Umbilical cord (tissue), 2 donors: Measurements from ENCODE around the gene SMIM5. TPM values are rescaled to one million over a fixed set of nuclear protein-coding genes. Genes with fewer than 3 reads are reported as not detected.

Experiments
- DNase-seq: peaks from one replicate; pipeline ENCODE4 v3.0.0-alpha.2; 2015; ENCODE audit warnings: low spot score
- total RNA-seq: library from RNA; depleted of rRNA; stranded (reverse); fragments of >200 nt; gene quantifications from one replicate; pipeline ENCODE4 v1.2.3, GENCODE V29; 2014; ENCODE audit warnings: low replicate concordance; ENCODE audit not compliant: insufficient read depth

The SMIM5 gene
- total RNA-seq, 1 donor from 2014 or later, result 8.7 TPM

DNA sequence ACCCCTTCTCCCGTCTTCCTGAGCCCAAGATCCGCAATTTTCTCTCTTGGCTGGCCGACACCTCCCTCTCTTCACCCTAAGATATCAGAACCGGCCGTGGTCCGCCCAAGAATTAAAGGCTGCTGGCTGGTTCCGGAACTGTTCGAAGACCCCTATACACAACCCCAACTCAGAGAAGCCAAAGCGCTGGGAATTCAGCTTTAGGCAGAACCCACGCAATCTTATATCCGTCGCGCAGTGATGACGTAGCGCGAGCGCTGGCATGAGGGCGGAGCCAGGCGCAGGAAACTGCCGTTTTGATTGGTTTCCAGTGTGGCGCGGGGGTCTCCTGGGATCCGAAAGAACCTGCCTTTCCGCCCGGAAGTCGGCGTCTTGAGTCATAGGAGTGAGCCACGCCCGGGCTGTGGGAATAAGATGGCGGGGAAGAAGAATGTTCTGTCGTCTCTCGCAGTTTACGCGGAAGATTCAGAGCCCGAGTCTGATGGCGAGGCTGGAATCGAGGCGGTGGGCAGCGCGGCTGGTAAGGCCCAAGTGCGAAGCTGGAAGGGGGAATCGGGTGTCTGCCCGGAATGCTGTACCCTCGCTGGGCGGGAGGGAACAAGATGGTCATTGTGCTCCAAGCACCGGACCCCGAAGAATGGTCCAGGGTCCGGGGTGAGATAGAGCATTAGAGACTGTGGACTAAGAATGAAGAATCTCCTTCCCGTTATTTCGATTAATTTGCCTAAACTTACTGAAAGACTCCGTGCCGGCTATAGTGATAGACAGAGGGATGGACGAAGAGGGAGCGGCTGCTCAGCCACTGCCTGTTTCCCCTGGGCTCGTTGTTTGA lies 33.9 kb downstream of the SMIM5 start, which contains the start of the genes RECQL5 and SAP30BP:
Gene RECQL5, minus strand, starts transcription at position 196 of the 832 bp plus-strand sequence. CDS start 597 bp downstream, outside the sequence.
Gene SAP30BP, plus strand, starts transcription at position 380 of the 832 bp plus-strand sequence. Its CDS starts 35 bp downstream, at position 415.
- DNase-seq, result peak; percentile 99

DNA sequence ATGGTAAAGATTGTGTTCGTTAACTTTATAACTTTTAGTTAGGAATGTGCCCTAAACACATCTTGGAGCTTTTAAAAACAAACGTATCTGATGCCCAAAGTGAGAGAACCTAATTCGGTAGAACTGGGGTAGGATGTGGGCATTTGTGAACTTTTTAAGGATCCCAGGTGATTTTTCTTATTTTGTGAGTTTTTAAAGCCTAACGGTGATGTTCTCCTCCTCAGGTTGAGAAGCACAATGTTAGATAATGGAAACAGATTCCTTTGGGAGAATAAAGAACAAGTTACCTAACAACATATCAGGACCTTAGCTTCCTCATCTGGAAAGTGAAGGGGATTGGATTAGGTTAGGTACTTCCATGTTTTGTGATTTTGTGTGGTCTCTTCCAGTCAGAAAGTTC lies 34.6 kb downstream of the SMIM5 start:
- DNase-seq, result no peak

DNA sequence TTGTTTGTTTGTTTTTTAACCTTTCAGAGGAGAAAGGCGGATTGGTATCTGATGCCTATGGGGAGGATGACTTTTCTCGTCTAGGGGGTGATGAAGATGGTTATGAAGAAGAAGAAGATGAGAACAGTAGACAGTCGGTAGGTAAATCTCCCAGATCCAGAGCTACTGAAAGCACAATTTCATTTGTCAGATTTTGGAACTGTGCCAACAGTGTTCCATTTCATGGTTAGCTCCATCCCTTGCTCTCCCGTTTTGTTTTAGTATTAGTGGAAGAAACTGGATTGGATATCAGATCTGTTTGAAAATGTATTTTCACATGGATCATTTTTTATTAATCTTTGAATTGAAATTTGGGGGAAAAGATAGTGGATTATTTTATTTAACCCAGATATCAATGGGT lies 35.3 kb downstream of the SMIM5 start:
- DNase-seq, result no peak

DNA sequence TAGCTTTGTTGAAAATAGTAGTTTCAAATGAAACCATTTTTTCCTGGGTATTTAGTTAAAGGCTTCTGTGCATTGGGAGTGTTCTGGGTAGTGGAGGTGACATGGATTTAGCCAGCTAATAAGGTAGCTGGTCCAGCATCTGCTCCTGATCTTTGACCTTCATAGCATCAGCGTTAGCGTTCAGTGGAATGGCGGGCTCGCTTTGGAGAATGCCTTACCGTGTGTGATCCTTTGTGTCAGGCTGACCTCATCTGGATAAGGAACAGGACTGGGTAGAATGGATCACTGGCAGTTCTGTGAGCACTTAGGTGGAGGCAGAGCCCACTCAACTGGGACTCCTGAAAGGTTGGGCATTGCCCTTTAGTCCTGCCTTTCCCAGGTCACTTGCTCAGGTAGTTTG lies 37.6 kb downstream of the SMIM5 start:
- DNase-seq, result no peak

DNA sequence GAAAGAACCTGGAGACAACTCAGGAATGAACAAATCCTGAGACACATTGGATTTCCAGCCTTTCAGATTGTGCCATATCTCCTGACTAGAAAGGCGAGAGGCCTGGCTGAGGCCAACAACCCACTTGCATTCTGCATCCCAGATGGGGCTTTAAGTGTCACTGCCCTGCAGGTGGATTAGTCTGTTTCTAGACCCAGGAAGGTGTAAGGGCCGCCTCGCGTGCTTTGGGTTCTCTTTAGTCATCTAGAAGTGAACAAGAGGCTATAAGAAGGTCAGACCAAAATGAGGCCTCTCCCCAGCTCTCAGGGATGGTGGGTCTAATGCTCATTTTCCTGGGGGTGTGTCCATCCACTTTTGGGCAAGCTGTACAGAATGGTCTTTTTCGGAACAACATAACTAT lies 38.8 kb downstream of the SMIM5 start:
- no peak for DNase-seq

DNA sequence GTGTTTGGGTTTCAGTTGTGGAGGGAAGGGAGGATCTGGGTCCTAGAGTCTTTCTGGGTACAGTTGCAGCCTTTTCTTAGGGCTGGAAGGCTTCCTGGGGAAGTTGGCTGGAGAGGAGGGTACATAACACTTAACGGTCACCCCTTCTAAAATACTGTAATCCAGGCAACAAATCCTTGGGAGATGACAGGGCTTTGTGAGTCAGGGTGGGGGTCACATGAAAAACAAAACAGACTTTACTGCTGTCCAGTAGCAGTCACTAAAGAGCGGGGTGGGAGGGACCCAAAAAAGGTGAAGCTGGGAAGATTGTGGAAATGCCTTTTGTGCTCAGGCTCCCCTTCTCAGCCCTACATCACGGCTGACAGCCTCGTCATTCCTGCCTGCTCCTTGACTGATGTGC lies 40.3 kb downstream of the SMIM5 start:
- no peak for DNase-seq

DNA sequence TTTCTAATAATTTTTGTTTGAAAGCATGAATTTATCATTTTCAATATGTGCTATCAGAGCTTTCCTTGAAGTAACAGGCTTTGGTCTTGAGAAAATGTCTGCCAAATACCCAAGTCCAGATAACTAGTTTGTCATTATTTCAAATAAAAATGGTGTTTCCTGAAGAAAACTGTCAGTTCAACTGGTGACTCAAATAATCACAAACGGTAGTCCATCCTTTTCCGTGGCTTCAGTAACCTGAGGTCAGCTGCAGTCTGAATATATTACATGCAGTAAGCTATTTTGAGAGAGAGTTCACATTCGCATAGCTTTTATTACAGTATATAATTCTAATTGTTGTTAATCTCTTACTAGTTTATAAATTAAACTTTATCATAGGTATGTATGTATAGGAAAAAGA lies 43.2 kb downstream of the SMIM5 start:
- DNase-seq, result no peak

DNA sequence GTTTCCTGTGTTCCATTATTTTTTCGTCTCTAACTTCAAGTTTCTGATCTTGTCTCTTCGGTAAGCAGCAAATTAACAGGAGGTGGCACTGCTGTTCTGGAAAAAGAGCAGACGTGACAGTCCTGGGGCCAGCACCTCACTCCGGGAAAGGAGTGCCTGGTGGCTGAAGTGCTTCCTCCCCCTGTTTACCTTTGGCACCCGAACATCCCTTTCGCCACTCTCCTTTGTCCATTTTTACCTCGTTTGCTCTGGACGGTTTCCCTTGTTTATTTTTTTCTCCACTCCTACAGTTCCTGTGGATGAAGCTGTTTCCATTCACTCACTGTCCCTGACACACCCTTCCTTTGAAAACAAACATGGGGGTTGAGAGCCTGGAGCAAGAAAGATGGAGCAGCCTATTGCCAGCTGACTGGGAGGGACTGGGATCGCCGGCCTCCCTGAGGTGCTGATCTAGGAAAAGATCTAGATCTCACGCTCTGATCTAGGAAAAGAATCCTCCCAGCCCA lies 46.5 kb downstream of the SMIM5 start:
- DNase-seq, result no peak

DNA sequence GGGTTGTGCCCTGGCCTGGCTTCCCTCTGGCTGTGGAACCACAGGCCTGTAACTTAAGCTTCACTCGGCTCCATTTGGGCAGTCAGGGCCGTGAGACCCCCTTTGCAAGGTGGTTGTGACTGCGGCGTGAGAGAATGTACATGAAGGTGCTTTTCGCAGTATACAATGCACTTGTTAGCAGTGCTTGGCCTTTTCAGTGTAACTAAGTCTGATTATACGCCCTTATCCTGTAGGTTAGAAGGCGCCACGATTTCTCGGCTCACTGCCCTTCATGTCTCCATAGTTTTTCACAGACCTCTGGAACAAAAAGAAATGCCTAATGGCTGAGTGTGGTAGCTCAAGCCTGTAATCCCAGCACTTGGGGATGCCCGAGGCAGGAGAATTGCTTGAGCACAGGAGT lies 47.2 kb downstream of the SMIM5 start:
- DNase-seq, result no peak

DNA sequence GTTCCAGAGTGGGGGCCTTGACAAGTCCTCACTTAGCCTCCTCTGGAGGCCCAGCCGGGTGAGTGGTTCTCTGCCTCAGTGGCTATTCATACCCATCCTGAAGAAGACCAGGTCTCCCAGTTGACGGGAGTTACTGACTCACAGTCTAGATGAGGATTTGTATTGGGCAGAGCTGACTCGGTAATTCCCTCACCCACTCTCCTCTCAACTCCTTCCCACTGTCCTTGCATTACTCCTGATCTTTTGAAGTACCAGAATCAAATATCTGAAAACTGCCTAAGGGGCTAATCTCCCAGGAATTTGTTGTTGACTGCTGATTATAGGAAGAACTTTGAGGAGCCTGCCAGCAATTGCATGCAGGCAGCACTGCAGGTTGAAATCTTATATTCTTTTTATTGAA lies 48.1 kb downstream of the SMIM5 start:
- DNase-seq, result no peak

DNA sequence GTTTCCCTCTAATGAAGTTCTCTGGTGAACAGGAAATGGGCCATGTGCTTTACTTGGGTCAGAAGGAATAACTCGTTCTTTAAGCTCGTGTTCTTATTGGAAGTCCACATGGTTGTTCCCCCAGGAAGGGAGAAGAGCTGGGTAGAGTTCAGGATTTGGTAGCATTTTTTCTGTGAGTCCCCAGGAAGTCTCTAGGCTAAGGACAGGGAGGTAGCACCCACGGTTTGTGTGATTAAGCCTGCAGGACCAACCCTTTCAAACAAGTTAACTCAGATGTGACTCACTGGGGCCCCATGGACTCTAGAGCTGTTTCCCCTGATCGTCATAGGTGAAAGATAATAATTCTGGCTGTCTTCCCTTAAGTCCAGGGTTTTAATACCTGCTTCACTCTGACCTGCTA lies 50.3 kb downstream of the SMIM5 start:
- no peak for DNase-seq

DNA sequence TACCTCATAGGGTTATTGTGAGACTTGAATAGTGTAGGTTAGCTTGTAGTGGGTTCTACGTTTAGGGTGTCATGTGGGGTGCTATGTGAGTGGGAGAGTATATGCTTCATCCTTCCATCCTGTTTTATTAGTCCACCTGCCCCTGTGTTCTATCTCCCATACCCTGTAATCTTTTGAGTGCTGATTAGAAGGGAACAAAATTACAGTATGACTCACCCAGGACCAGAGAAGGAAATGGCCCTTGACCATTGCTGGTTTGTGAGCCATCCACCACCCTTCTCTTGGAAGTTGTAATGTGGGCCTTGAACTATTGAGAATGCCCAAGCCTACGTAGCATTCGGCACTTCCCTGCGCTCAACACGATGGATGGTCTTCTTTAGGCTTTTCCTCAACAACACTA lies 51.0 kb downstream of the SMIM5 start:
- no peak for DNase-seq

DNA sequence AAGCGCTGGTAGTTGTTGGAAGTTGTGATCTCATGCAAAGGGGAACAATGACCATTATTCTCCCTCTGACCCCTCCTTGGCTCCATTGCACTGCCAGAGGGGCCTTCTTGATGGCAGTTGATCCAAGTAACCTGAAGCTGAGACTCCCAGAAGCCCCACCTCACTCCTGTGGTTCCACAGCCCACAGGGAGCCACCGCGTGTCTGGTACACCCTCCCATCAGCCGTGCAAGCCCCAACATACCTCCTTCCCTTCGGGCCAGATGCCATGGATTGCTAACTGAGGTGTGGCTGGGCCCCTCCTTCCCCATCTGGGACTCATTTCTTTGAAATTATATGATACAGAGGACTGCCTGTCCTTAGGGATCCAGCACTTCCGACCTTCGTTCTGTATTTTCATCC lies 51.7 kb downstream of the SMIM5 start:
- DNase-seq, result peak; percentile 71

DNA sequence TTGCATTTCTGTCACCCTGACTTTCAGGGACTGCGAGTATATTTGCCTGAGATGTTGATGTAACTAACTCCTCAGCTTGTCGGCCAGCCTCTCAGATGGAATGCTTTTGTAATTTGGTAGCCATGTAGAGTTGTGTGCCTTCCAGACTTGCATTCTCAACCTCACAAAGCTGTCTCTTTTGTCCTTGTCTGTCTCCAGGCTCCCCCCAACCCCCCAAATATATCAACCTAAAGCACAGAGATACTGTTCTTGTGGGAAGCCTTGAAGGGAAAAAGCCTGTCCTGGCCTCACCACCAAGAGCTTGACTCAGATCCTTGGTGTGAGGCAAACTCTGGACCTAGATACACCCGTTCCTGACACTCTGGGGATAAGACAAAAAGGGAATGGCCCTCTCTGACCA lies 52.3 kb downstream of the SMIM5 start:
- no peak for DNase-seq

DNA sequence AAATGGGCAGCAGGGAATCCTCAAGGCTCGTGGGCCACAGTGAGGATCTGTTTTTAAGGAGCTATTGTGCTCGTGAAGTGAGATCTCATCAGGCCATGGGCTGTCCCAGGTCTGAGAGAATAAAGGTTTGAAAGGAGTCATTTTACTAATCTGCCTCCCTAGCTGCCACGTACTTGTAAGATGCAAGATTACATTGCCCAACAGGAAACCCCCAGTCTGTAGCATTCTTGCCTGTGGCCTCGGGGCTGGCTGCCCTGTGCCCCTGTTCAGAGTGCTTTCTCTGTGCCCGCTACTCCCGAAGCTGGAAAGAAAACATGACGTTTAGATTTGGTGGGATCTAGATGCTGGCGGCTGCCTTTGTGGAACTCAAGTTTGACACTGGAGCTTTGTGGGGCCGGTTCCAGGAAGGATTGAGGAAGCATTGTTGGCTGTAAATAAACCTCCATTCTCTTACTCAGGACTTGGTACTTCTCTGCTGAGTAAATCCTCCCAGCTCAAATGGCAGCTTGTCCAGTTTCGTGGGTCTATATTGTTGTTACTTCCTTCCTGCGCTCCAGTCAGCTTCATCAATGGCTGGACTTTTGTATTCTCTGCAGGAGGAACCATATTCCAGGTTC lies 55.1 kb downstream of the SMIM5 start:
- no peak for DNase-seq

DNA sequence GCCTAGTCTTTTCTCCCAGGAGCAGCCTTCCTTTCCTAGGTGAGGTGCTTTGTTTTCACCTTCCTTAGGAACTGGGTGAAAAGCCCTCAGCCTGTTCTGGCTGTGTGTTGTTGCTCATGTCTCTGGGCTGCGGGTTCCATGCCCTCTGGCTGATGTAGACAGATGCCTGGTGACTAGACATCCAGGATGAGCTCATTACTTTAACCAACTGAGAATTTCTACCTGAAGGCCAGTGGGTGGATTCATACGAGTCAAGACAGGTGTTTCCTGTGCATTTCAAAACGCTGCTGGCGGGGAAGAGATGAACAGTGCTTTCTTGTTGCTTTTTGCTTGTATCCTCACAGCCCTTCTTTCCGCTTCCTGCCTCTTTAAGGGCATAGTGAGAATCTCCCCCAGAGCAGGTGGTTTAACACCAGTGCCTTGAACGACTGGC lies 56.2 kb downstream of the SMIM5 start:
- peak; percentile 73 for DNase-seq

Other genes starting within 250 kb of the SMIM5 start
- gene GRB2, start 227.8 kb upstream of the SMIM5 start, total RNA-seq, result 58.5 TPM
- 27.9 TPM for gene TMEM94, start 176.8 kb upstream of the SMIM5 start, total RNA-seq
- 12.3 TPM for gene CASKIN2, start 117.9 kb upstream of the SMIM5 start, total RNA-seq
- gene TSEN54, start 116.9 kb upstream of the SMIM5 start, total RNA-seq, result 12.3 TPM
- 14.7 TPM for gene LLGL2, start 107.7 kb upstream of the SMIM5 start, total RNA-seq
- 81.4 TPM for gene MYO15B, start 45.6 kb upstream of the SMIM5 start, total RNA-seq
- gene RECQL5, start 33.7 kb downstream of the SMIM5 start, total RNA-seq, result 18.3 TPM
- 27.4 TPM for gene SAP30BP, start 33.9 kb downstream of the SMIM5 start, total RNA-seq
- 28.4 TPM for gene ITGB4, start 88.0 kb downstream of the SMIM5 start, total RNA-seq
- gene GALK1, start 131.8 kb downstream of the SMIM5 start, total RNA-seq, result 31.5 TPM
- gene UNK, start 151.4 kb downstream of the SMIM5 start, total RNA-seq, result 7.5 TPM
- gene UNC13D, start 211.0 kb downstream of the SMIM5 start, total RNA-seq, result 8.9 TPM
- gene WBP2, start 221.9 kb downstream of the SMIM5 start, total RNA-seq, result 13.7 TPM
- 18.8 TPM for gene TRIM47, start 245.1 kb downstream of the SMIM5 start, total RNA-seq